ENCODE data around the gene ZNF579. TPM values are rescaled to one million over a fixed set of nuclear protein-coding genes. Genes with fewer than 3 reads are reported as not detected.

ZNF579 gene
- total RNA-seq, 4 donors from 2014 or later, result 0.51 to 5.3 (median 0.66) TPM; not detected in 1

GRCh38 chr19:55566823-55567222 is 13.8 kb downstream of the ZNF579 start:
- TF ChIP-seq CTCF (IDR thresholded peaks at IDR 0.05; ENCODE audit: low read depth), result no peak

- no peak for TF ChIP-seq CTCF (IDR thresholded peaks at IDR 0.05; ENCODE audit: low read depth)
Observed at GRCh38 chr19:55563261-55563690, 17.4 kb downstream of the ZNF579 start.

GRCh38 chr19:55559684-55560083 is 21.0 kb downstream of the ZNF579 start:
- TF ChIP-seq CTCF (IDR thresholded peaks at IDR 0.05; ENCODE audit: low read depth), result no peak

GRCh38 chr19:55554741-55555152 is 25.9 kb downstream of the ZNF579 start:
- no peak for TF ChIP-seq CTCF (IDR thresholded peaks at IDR 0.05; ENCODE audit: low read depth)

- no peak for TF ChIP-seq CTCF (IDR thresholded peaks at IDR 0.05; ENCODE audit: low read depth)
Observed at GRCh38 chr19:55554302-55554701, 26.3 kb downstream of the ZNF579 start.

- no peak for TF ChIP-seq CTCF (IDR thresholded peaks at IDR 0.05; ENCODE audit: low read depth)
Observed at GRCh38 chr19:55553217-55554182, 27.1 kb downstream of the ZNF579 start.

GRCh38 chr19:55552620-55553019 is 28.0 kb downstream of the ZNF579 start:
- no peak for TF ChIP-seq CTCF (IDR thresholded peaks at IDR 0.05; ENCODE audit: low read depth)

Measured in subcutaneous adipose tissue (tissue), 4 donors.